DND-41 (cell line): ENCODE measurements around the gene ETV5.

Experiments
- ATAC-seq: fragments of 200-7000 bp; cut with Tn5 transposase; 3 replicates; pipeline ENCODE4 v1.9.1; 2021; ENCODE audit warnings: low read depth; ENCODE audit not compliant: insufficient read depth
- DNase-seq: peaks from one replicate; pipeline ENCODE4 v3.0.0-alpha.2; 2020
- H2AFZ ChIP-seq: 2 replicates; pipeline ENCODE4 v1.6.0; 2012; ENCODE audit warnings: low read depth, low read length
- H3K27ac ChIP-seq: 2 replicates; pipeline ENCODE4 v1.5.1; 2012; ENCODE audit warnings: low read length, inconsistent platforms
- H3K27me3 ChIP-seq: fragments of 200-600 bp; sonication (generic); 2 replicates; pipeline ENCODE4 v1.6.0; 2012; ENCODE audit warnings: low read length, mild to moderate bottlenecking, inconsistent platforms; ENCODE audit not compliant: insufficient read depth, poor library complexity
- H3K36me3 ChIP-seq: 2 replicates; pipeline ENCODE4 v1.5.1; 2012; ENCODE audit warnings: low read length, inconsistent platforms; ENCODE audit not compliant: insufficient read depth
- H3K4me1 ChIP-seq: 2 replicates; pipeline ENCODE4 v1.5.1; 2012; ENCODE audit warnings: mild to moderate bottlenecking, low read length; ENCODE audit not compliant: insufficient read depth
- H3K4me2 ChIP-seq: 2 replicates; pipeline ENCODE4 v1.6.0; 2012; ENCODE audit warnings: mild to moderate bottlenecking, moderate library complexity, low read length, inconsistent platforms; ENCODE audit not compliant: insufficient read depth
- H3K4me3 ChIP-seq, 2 experiments: fragments of 200-600 bp in 1 of 2; shearing (Covaris generic) in 1 of 2; 2 replicates each; pipeline ENCODE4 v1.5.1; 2012 to 2016; ENCODE audit warnings: inconsistent platforms in 2 of 2, low read length in 2 of 2, mild to moderate bottlenecking in 2 of 2, low read depth in 1 of 2, moderate library complexity in 1 of 2
- H3K79me2 ChIP-seq: 2 replicates; pipeline ENCODE4 v1.6.0; 2012; ENCODE audit warnings: low read length, inconsistent platforms; ENCODE audit not compliant: insufficient read depth
- H3K9ac ChIP-seq: 2 replicates; pipeline ENCODE4 v1.6.0; 2012; ENCODE audit warnings: low read depth, mild to moderate bottlenecking, inconsistent platforms, low read length, moderate library complexity
- H3K9me3 ChIP-seq: 2 replicates; pipeline ENCODE4 v1.5.1; 2012; ENCODE audit warnings: low read length, moderate library complexity, mild to moderate bottlenecking, inconsistent platforms; ENCODE audit not compliant: insufficient read depth, severe bottlenecking
- H4K20me1 ChIP-seq: 2 replicates; pipeline ENCODE4 v1.6.0; 2012; ENCODE audit warnings: low read length; ENCODE audit not compliant: insufficient read depth
- EZH2 ChIP-seq: IDR thresholded peaks from 3 replicates; pipeline ENCODE4 v1.6.1; 2012; ENCODE audit warnings: borderline replicate concordance, low read depth, mild to moderate bottlenecking, moderate library complexity, low read length, inconsistent platforms; ENCODE audit not compliant: severe bottlenecking
- TF ChIP-seq, protein P1 (sequence below): IDR thresholded peaks from 2 replicates; pipeline ENCODE4 v1.5.1; 2012; ENCODE audit warnings: borderline replicate concordance, low read length, moderate library complexity, mild to moderate bottlenecking; ENCODE audit not compliant: poor library complexity, severe bottlenecking; ENCODE audit errors: extremely low read depth

Gene ETV5

DNA sequence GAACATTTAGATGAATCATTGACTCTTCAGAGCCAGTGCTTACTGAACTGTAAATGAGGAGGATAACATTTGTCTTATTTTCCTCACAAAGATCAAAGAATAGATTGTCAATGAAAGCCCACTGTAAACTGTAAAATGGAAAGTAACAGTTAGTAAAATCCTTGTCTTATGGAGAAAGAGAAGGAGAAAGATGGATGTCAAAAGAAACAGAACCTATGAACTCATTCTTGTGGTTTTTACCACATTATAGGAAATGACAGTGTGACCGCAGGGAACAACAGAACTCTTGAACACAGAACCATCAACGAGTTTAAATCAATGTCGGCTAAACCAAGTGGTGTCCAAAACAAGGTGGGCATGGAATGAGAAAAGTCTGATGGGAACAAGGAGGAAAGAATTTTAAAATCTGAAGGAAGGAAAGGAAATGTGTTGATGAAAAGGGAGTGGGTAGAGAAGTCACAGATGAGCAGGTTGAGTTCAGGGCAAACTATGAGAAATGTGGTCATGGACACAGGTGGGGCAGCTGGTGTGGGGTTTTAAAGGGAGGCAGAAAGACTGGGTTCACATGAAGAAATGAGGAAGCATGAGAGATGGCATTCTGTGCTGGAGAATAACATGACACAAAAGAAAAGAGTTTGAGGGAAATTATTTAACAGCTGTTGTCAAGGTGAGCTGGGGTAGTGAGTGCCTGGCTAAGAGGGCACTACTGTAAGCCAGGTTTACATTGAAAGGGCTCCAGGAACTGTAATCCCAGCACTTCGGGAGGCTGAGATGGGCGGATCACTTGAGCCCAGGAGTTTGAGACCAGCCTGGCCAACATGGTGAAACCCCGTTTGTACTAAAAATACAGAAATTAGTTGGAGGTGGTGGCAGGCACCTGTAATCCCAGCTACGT lies 42.4 kb upstream of the ETV5 start:
- peak; percentile 16 for DNase-seq
- ATAC-seq: peak; percentile 73
- no peak overlapping the region for H3K9ac ChIP-seq
- no peaks in the 10 kb centered on the region for H3K36me3 ChIP-seq
- H3K9me3 ChIP-seq: no peaks in the 10 kb centered on the region
- H3K4me2 ChIP-seq: no peak overlapping the region
- peaks cover 9% of the 10 kb centered on the region for H3K4me1 ChIP-seq
- peaks cover 5% of the 10 kb centered on the region; the same call in 1 of the 2 replicates for H4K20me1 ChIP-seq
- no peak overlapping the region for H3K4me3 ChIP-seq
- TF ChIP-seq, protein P1, sequence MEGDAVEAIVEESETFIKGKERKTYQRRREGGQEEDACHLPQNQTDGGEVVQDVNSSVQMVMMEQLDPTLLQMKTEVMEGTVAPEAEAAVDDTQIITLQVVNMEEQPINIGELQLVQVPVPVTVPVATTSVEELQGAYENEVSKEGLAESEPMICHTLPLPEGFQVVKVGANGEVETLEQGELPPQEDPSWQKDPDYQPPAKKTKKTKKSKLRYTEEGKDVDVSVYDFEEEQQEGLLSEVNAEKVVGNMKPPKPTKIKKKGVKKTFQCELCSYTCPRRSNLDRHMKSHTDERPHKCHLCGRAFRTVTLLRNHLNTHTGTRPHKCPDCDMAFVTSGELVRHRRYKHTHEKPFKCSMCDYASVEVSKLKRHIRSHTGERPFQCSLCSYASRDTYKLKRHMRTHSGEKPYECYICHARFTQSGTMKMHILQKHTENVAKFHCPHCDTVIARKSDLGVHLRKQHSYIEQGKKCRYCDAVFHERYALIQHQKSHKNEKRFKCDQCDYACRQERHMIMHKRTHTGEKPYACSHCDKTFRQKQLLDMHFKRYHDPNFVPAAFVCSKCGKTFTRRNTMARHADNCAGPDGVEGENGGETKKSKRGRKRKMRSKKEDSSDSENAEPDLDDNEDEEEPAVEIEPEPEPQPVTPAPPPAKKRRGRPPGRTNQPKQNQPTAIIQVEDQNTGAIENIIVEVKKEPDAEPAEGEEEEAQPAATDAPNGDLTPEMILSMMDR: no peak
- TF ChIP-seq EZH2: no peak
- no peaks in the 10 kb centered on the region for H3K79me2 ChIP-seq
- H3K27ac ChIP-seq: no peak overlapping the region
- no peak overlapping the region for H2AFZ ChIP-seq
- peaks cover 24% of the 10 kb centered on the region for H3K27me3 ChIP-seq

DNA sequence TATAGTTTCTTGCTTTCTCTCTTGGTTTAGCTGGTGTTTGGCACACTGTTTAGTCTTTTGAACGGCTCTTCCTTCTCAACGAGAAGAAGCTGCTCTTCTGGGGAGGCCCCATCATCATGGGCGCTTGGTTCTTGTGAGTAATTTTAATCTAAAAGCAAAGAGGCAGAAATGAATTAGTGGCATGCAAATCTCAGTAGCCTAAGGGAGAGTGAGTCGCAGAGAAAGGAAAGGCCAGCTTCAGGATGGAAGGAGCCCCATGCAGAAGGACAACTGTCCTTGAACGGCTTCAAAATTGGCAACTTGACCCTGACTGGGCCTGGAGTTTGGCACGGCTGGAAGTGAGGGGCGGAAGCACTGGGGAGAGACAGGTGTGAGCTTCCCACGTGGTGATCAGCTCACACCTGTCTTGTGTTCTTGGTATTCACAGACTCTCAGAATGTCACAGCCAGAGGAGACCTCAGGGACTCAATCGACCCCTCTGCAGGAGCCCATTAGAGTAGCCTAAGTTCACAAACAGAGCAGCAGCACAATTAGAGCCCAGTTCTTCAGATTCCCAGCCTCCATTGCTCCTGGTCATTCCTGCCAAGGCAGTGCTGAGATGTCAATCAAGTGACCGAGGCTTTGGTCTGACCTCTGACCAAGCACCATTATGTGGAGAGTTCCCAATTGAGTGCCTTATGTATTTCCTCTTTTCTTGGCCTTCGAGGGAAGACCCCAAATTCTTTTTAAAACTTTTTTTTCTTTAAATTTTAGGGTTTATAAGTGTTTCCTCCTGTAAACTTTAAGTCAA lies 41.3 kb upstream of the ETV5 start:
- Histone ChIP-seq H3K4me3 (no peak overlapping the region), H4K20me1 (peaks cover 5% of the 10 kb centered on the region; the same call in 1 of the 2 replicates), H3K79me2 (no peaks in the 10 kb centered on the region), H3K27me3 (peaks cover 25% of the 10 kb centered on the region), H3K36me3 (no peaks in the 10 kb centered on the region), H3K27ac (no peak overlapping the region), H3K4me1 (peaks cover 9% of the 10 kb centered on the region), H2AFZ (no peak overlapping the region), H3K9ac (no peak overlapping the region), H3K9me3 (no peaks in the 10 kb centered on the region), H3K4me2 (no peak overlapping the region)
- no peak for ATAC-seq
- DNase-seq: no peak
- TF ChIP-seq EZH2: no peak
- TF ChIP-seq, protein P1: no peak

DNA sequence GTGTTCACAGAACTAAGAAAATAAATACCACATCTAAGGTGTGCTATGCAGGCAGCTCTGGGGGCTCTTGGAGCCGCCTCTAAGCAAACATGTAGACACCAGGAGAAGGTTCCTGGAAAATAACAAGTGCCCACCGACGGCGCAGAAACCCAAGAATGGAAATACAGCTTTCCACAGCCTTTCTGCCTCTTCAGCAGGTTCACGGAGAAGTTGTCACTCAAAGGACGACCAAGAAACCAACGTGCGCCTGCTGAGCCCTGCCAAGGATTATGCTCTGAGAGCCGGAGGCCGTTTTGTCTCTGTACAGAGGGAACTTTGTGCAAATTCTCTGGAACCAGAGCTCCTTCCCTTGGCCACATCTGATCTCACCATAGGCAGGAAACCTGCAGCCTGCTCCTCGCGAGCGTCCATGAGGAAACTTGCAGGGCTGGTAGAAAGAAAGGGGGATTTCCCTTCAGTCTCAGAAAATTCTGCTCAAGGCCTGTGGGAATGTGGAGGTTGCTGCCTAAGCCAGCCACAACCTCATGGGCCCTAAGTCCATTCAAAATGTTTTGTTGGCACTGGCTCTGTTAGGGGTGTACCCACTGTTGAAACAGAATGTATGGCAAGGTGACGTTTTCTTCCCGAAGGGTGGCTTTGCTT lies 40.6 kb upstream of the ETV5 start:
- Histone ChIP-seq H3K27me3 (peaks cover 25% of the 10 kb centered on the region), H3K4me3 (no peak overlapping the region), H3K4me1 (peaks cover 9% of the 10 kb centered on the region), H3K9ac (no peak overlapping the region), H3K9me3 (no peaks in the 10 kb centered on the region), H3K36me3 (no peaks in the 10 kb centered on the region), H3K4me2 (no peak overlapping the region), H4K20me1 (peaks cover 5% of the 10 kb centered on the region; the same call in 1 of the 2 replicates), H2AFZ (no peak overlapping the region), H3K79me2 (no peaks in the 10 kb centered on the region), H3K27ac (no peak overlapping the region)
- ATAC-seq (no peak), DNase-seq (no peak)
- TF ChIP-seq EZH2: no peak
- TF ChIP-seq, protein P1: no peak
